Measurements from ENCODE around the gene TRIM15. TPM values are rescaled to one million over a fixed set of nuclear protein-coding genes. Genes with fewer than 3 reads are reported as not detected.

The TRIM15 gene
- total RNA-seq, 1 experiment from 2014 or later: 0.20 TPM

GRCh38 chr6:30151580-30151979 is 11.8 kb upstream of the TRIM15 start:
- Histone ChIP-seq H2BK12ac (ENCODE audit: insufficient read length, low read depth, low read length) (no peak overlapping the region), H3K14ac (ENCODE audit: insufficient read depth, low read length) (no peak overlapping the region), H3K9me3 (ENCODE audit: control insufficient read depth, low read depth, low read length) (no peaks in the 10 kb centered on the region), H3T11ph (ENCODE audit: low read length) (no peak overlapping the region), H3K27ac (ENCODE audit: insufficient read length, low read depth, low read length) (no peak overlapping the region), H3K4ac (ENCODE audit: low read depth, low read length) (no peak overlapping the region), H3K23me2 (ENCODE audit: insufficient read length, low read depth, low read length, poor library complexity, severe bottlenecking) (no peaks in the 10 kb centered on the region), H4K20me1 (ENCODE audit: control insufficient read depth, insufficient read depth, insufficient read length) (no peaks in the 10 kb centered on the region), H3K56ac (ENCODE audit: insufficient read length, low read depth, low read length) (no peak overlapping the region), H2BK15ac (ENCODE audit: low read depth, low read length) (no peak overlapping the region), H2AFZ (ENCODE audit: low read length) (no peak overlapping the region), H4K5ac (ENCODE audit: insufficient read length, low read depth, low read length) (no peak overlapping the region), H2BK120ac (ENCODE audit: low read depth, low read length, poor library complexity, severe bottlenecking) (no peak overlapping the region), H3K79me1 (ENCODE audit: insufficient read depth, low read depth, low read length, poor library complexity, severe bottlenecking) (no peaks in the 10 kb centered on the region), H3K4me2 (ENCODE audit: insufficient read depth, insufficient read length, low read length) (no peak overlapping the region), H3K79me2 (ENCODE audit: insufficient read depth, low read length) (no peaks in the 10 kb centered on the region), H3K4me1 (ENCODE audit: insufficient read depth, low read length) (no peaks in the 10 kb centered on the region), H2BK20ac (ENCODE audit: low read depth, low read length, poor library complexity, severe bottlenecking) (no peak overlapping the region), H3K18ac (ENCODE audit: insufficient read length, low read depth, low read length) (no peak overlapping the region), H3K23ac (ENCODE audit: insufficient read length, low read depth, low read length) (no peak overlapping the region), H3K9ac (ENCODE audit: extremely low read depth, insufficient read length, low read length) (no peak overlapping the region), H2AK5ac (ENCODE audit: insufficient read length, low read length) (no peak overlapping the region), H4K91ac (ENCODE audit: insufficient read length, low read depth, low read length) (no peak overlapping the region), H3K27me3 (ENCODE audit: insufficient read depth, low read length) (no peaks in the 10 kb centered on the region), H2BK5ac (ENCODE audit: insufficient read length, low read length) (no peak overlapping the region), H4K8ac (replicated peaks; ENCODE audit: insufficient read length, low read depth, low read length) (no peak overlapping the region)
- Mint-ChIP-seq H3K27ac (no peak overlapping the region), H3K36me3 (ENCODE audit: insufficient read depth in 1 of 3, low read depth in 3 of 3) (no peaks in the 10 kb centered on the region), H3K27me3 (ENCODE audit: low read depth) (peaks cover 59% of the 10 kb centered on the region), H3K4me3 (no peak overlapping the region), H3K9me3 (no peaks in the 10 kb centered on the region), H3K4me1 (peaks cover 2% of the 10 kb centered on the region in 2 experiments; a peak in 1 of 4 replicates)
- no CpG with 5 or more reads among the region's 3 CpGs for WGBS (ENCODE audit: extremely low coverage, insufficient read length, low lambda C conversion rate)
- no peak for TF ChIP-seq CTCF (conservative IDR thresholded peaks at IDR 0.05)
- DNase-seq: no peak

Measured in H9 (cell line).